Body of pancreas (tissue), 4 donors: ENCODE results near the gene LARP1.

Source experiments
- CTCF ChIP-seq, 7 experiments: fragments of 450-650 bp in 4 of 7; fragments of 200-600 bp in 3 of 7; sonication (generic) in 3 of 7; IDR thresholded peaks; one replicate each; pipeline ENCODE4 v1.5.1; 2016 to 2019; ENCODE audit warnings: antibody characterized with exemption in 7 of 7
- POLR2A ChIP-seq, 3 donors: fragments of 450-650 bp; IDR thresholded peaks; one replicate each; pipeline ENCODE4 v1.6.1; 2016; ENCODE audit warnings: antibody characterized with exemption in 3 of 3, mild to moderate bottlenecking in 2 of 3

GRCh38 chr5:154858972-154859871, 104.0 kb downstream of the LARP1 start:
- no peak for TF ChIP-seq CTCF (IDR thresholded peaks at IDR 0.05)
- no peak for TF ChIP-seq POLR2A (IDR thresholded peaks at IDR 0.05)
